ENCODE results near the gene LMX1A.

The LMX1A gene

GRCh38 chr1:165169729-165170128 is 186.8 kb downstream of the LMX1A start:
- Mint-ChIP-seq H3K36me3 (no peaks in the 10 kb centered on the region), H3K27ac (no peak overlapping the region), H3K9me3 (ENCODE audit: low read depth) (no peaks in the 10 kb centered on the region), H3K27me3 (peaks cover 2% of the 10 kb centered on the region), H3K4me3 (no peak overlapping the region), H3K4me1 (ENCODE audit: low read depth) (no peaks in the 10 kb centered on the region)

GRCh38 chr1:165169028-165169427 is 187.5 kb downstream of the LMX1A start:
- Mint-ChIP-seq H3K36me3 (no peaks in the 10 kb centered on the region), H3K9me3 (ENCODE audit: low read depth) (no peaks in the 10 kb centered on the region), H3K27ac (no peak overlapping the region), H3K4me3 (no peak overlapping the region), H3K4me1 (ENCODE audit: low read depth) (no peaks in the 10 kb centered on the region), H3K27me3 (peaks cover 2% of the 10 kb centered on the region)

GRCh38 chr1:165168467-165168866 is 188.0 kb downstream of the LMX1A start:
- Mint-ChIP-seq H3K9me3 (ENCODE audit: low read depth) (no peaks in the 10 kb centered on the region), H3K4me1 (ENCODE audit: low read depth) (no peaks in the 10 kb centered on the region), H3K27ac (no peak overlapping the region), H3K4me3 (no peak overlapping the region), H3K27me3 (peaks cover 2% of the 10 kb centered on the region), H3K36me3 (no peaks in the 10 kb centered on the region)

GRCh38 chr1:165162671-165163241 is 193.8 kb downstream of the LMX1A start:
- no peaks in the 10 kb centered on the region for H3K9me3 Mint-ChIP-seq (ENCODE audit: low read depth)
- H3K27ac Mint-ChIP-seq = no peak overlapping the region
- H3K4me3 Mint-ChIP-seq = no peak overlapping the region
- no peaks in the 10 kb centered on the region for H3K4me1 Mint-ChIP-seq (ENCODE audit: low read depth)
- H3K36me3 Mint-ChIP-seq = no peaks in the 10 kb centered on the region
- H3K27me3 Mint-ChIP-seq = peaks cover 2% of the 10 kb centered on the region

GRCh38 chr1:165161130-165161529 is 195.4 kb downstream of the LMX1A start:
- Mint-ChIP-seq H3K36me3 (no peaks in the 10 kb centered on the region), H3K4me3 (no peak overlapping the region), H3K27ac (no peak overlapping the region), H3K9me3 (ENCODE audit: low read depth) (no peaks in the 10 kb centered on the region), H3K27me3 (peaks cover 2% of the 10 kb centered on the region), H3K4me1 (ENCODE audit: low read depth) (no peaks in the 10 kb centered on the region)

GRCh38 chr1:165153182-165153581 is 203.3 kb downstream of the LMX1A start:
- H3K4me1 Mint-ChIP-seq (ENCODE audit: low read depth) = no peaks in the 10 kb centered on the region
- H3K9me3 Mint-ChIP-seq (ENCODE audit: low read depth) = no peaks in the 10 kb centered on the region
- H3K27me3 Mint-ChIP-seq = no peaks in the 10 kb centered on the region
- H3K4me3 Mint-ChIP-seq = no peak overlapping the region
- H3K36me3 Mint-ChIP-seq = no peaks in the 10 kb centered on the region
- no peak overlapping the region for H3K27ac Mint-ChIP-seq

GRCh38 chr1:165152727-165153126 is 203.8 kb downstream of the LMX1A start:
- H3K9me3 Mint-ChIP-seq (ENCODE audit: low read depth) = no peaks in the 10 kb centered on the region
- H3K27ac Mint-ChIP-seq = no peak overlapping the region
- H3K27me3 Mint-ChIP-seq = no peaks in the 10 kb centered on the region
- H3K36me3 Mint-ChIP-seq = no peaks in the 10 kb centered on the region
- no peak overlapping the region for H3K4me3 Mint-ChIP-seq
- no peaks in the 10 kb centered on the region for H3K4me1 Mint-ChIP-seq (ENCODE audit: low read depth)

GRCh38 chr1:165152109-165152508 is 204.4 kb downstream of the LMX1A start:
- Mint-ChIP-seq H3K27ac (no peak overlapping the region), H3K27me3 (no peaks in the 10 kb centered on the region), H3K4me3 (no peak overlapping the region), H3K4me1 (ENCODE audit: low read depth) (no peaks in the 10 kb centered on the region), H3K36me3 (no peaks in the 10 kb centered on the region), H3K9me3 (ENCODE audit: low read depth) (no peaks in the 10 kb centered on the region)
